Renal cortical epithelial cell (primary cell): Measurements from ENCODE around the gene METTL9. TPM values are rescaled to one million over a fixed set of nuclear protein-coding genes. Genes with fewer than 3 reads are reported as not detected.
"Not testable (repeated sequence)": the region's sequence is repeated elsewhere in the genome, so short reads cannot be mapped to it uniquely, and the experiment has no call there.

Experiments
- DNase-seq: peaks from one replicate; pipeline ENCODE4 v3.0.0-alpha.2; 2011; ENCODE audit warnings: low read depth
- total RNA-seq: library from RNA; depleted of rRNA; stranded (reverse); fragments of >200 nt; gene quantifications from 2 replicates; pipeline ENCODE4 v1.2.3, GENCODE V29; 2014

METTL9 gene
- total RNA-seq, 1 donor from 2014 or later = 204 TPM

DNA sequence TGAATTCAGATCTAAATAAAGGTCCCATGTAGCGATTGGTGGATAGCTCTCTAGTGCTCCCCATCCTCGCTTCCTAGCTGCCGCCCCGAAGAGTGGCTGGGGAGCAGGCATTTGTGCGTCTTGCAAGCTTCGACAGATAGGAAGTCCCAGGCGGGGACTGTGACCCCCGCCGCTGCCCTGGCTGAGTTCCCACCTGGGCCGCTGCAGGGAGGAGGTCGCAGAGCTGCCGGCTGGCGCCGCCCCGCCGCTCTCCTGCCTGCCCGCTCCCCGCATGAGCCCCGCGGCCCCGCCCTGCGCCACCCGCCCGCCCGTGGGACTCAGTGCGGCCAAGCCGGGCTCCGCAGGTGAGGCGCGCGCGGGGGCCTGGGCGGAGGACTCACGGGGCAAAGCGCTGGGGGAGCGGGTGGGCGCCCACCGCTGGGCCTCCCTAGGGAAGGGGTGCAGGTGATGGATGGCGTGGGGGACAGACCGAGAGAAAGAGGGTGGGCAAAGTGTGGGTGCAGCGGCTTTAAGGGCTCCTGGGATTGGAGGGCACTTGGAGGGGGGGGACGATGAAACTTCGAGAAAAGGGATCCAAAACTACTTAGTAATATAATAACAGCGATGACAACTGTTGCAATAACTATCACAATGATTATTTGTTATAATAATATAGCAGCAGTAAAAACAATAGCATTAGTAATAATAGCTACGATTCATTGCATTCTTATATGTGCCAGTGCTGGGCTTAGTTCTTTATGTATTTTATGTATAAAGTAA is 64.7 kb downstream of the METTL9 start, which contains the start of gene OTOA:
OTOA (plus strand) TSS at position 80 of the 759 bp plus-strand sequence. CDS start 14,547 bp downstream, outside the sequence.
- DNase-seq = no peak

DNA sequence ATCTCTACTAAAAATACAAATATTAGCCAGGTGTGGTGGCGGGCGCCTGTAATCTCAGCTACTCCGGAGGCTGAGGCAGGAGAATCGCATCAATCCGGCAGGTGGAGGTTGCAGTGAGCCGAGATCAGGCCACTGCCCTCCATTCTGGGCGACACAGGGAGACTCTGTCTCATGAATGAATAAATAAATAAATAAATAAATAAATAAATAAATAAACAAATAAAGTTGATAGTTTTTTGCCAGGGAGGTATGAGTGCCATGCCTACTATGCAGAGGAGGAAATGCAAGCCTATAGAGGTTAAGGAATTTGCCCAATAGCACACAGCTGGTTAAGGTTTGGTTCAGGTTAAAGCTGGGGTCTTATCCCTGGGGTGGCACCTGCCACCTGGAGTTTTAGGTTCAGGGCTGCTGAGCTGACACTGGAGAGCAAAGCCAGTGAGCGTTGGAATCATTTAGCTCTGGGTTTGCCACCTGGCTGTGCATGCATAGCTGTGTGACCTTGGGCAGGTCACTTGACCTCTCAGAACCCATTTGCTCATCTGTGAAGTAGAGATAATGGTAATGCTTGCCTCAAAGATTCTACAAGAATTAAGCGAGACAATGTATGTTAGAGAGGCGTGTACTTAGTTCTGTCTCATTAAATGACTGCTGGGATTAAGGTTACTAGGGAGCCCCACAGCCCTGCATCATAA is 65.6 kb downstream of the METTL9 start:
- no peak for DNase-seq

DNA sequence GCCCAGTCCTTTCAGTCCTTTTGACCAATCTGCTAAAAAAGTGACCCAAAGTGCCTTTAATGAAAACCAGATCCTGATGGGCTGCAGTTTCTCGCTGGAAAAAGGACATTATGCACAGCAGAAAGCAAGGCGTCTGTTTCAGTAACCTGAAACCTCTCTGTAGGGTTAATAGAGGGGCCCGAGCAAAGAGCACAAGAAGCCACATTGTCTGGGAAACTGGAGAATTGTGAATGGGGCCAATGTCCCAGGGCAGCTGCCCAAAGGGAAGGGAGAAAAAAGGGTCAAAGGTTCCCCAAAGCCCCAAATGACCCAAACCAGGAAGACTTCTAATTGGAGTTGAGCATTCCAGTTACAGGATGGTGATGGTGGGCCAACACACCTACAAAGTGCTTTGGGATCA is 67.4 kb downstream of the METTL9 start:
- DNase-seq = no peak

DNA sequence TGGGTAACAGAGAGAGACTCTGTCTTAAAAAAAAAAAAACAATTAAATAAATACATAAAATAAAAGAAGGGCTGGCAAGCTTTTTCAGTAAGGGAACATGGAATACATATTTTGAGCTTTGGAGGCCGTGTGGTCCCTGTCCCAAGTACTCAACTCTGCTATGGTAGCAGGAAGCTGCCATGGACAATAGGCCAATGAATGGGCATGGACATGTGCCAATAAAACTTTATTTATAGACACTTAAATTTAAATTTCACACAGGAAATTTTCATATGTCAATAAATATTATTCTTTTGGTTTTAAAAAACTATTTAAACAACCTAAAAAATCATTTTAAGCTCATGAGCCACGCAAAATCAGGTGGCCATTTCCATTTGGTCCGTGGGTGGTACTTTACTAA is 68.2 kb downstream of the METTL9 start:
- no peak for DNase-seq

DNA sequence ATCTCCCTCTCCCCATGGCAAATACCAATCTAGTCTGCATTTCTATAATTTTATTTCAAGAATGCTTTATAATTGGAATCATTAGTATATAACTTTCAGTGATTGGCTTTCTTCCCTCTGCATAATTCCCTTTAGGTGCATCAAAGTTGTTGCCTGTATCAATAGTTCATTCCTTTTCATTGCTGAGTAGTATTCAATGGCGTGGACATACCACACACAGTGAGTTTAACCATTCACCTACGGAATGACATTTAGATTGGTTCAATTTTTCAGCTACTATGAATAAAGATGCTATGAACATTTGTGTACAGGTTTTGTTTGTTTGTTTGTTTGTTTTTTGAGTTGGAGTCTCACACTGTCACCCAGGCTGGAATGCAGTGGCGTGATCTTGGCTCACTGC is 74.1 kb downstream of the METTL9 start:
- DNase-seq = no peak

DNA sequence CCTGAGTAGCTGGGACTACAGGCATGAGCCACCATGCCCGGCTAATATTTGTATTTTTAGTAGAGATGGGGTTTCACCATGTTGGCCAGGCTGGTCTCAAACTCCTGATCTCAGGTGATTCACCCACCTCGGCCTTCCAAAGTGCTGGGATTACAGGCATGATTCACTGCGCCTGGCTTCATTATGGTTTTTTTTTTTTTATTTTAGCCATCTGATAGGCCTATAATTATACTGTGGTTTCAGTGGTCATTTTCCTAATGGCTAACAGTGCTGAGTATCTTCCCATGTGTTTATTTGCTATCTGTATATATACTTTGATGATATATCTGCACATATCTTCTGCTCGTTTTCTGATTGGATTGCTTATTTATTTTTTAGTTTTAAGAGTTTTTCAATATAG is 75.1 kb downstream of the METTL9 start:
- not testable (repeated sequence) for DNase-seq

DNA sequence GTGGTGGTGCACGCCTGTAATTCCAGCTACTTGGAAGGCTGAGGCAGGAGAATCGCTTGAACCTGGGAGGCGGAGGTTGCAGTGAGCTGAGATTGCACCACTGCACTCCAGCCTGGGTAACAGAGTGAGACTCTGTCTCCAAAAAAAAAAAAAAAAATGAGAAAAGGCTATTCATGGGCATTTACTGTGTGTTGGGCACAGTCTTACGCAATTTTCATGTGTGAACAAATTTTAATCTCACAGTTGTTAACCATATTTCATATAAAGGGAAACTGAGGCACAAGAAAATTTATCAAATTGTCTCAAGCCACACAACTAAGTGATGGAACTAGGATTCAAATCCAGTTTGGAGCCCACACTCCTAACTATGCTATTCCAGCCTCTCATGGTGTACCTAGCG is 81.3 kb downstream of the METTL9 start:
- not testable (repeated sequence) for DNase-seq

DNA sequence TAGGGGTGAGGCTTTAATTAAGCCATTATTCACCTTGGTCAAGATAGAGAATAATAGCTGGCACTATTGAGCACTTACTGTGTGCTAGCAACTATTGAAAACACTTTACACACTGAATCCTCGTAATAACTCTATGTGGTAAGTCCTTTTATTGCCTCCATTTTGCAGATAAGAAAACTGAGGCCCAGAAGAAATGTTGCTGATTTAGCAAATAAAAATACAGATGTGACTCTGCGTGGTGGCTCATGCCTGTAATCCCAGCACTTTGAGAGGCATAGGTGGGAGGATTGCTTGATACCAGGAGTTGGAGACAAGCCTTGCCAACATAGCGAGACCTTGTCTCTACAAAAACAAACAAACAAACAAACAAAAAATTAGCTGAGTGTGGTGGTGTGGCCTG is 83.8 kb downstream of the METTL9 start:
- no peak for DNase-seq

DNA sequence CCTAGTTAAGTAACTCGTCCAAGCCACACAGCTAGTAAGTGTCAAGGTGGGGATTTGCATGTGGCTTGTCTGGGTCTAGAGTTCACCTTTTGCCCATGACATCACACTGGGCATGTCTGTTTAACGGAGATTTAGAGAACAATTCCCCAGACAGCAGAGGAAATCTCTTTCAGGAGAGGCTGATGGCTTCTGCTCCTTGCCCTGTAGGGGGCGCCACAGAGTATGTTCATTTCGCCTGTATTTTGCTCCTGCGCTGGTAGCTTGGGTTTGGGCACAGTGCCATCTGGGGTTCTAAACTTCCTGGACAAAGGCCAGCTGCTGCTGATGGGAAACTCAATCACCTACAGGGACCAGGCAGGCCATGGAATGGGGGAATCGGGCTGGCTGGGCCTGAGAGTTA is 84.8 kb downstream of the METTL9 start:
- no peak for DNase-seq

DNA sequence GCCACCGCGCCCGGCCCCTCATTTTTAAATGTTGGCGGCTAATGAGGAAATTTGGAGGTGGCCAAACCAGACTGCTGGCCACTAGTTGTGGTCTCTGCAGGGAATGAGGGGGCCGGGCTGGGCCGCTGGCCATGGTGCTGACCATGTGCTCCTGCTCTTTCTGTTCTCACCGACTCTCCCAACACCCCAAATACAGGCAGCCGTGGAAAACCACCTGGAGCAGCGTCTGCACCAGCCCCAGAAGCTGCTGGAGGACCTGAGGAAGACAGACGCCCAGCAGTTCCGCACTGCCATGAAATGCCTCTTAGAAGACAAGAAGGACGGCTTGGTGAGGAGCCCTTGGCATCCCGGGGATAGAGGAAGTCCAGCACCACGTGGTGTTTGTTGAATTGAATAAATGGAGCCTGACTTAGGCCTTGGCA is 85.7 kb downstream of the METTL9 start:
- DNase-seq = no peak

DNA sequence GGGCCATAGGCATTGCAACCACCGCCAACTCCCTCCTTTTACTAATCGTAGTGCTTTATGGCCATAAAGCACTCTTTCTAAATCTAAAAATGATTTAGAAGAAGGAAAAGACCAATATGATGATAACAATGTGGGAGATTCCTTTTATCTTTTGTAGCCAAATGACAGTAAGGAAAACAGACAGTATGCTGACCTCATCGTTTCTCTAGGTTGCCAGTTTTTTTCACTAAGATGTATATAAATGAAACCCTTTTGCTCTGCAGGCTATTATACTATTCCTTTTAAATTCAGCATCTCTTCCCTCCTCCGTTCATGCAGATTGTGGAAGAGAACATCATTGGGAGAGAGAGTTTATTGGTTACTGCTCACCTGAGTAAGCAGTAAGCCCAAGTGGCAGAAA is 89.7 kb downstream of the METTL9 start:
- DNase-seq = no peak

DNA sequence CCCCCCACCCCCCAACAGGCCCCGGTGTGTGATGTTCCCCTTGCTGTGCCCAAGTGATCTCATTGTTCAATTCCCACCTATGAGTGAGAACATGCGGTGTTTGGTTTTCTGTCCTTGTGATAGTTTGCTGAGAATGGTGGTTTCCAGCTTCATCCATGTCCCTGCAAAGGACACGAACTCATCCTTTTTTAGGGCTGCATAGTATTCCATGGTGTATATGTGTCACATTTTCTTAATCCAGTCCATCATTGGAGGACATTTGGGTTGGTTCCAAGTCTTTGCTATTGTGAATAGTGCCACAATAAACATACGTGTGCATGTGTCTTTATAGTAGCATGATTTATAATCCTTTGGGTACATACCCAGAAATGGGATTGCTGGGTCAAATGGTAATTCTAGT is 91.6 kb downstream of the METTL9 start:
- DNase-seq = not testable (repeated sequence)

DNA sequence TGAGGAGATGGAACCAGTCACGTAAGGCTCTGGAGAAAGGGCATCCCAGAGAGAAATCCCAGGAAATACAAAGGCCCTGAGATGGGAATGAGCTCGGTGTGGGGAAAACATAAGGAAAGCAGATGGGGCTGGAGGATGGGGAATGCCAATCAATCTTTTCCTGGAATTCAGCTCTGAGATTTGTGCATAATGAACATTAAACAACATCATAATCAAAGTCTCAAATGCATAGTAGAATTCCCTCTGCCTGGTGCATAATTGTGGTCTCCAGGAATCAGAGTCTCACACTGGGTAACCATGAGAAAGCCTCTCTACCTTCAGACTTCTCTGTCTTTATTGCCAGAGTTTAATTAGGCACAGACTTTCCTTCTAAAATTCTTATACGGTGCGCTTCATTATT is 95.2 kb downstream of the METTL9 start:
- DNase-seq = no peak

DNA sequence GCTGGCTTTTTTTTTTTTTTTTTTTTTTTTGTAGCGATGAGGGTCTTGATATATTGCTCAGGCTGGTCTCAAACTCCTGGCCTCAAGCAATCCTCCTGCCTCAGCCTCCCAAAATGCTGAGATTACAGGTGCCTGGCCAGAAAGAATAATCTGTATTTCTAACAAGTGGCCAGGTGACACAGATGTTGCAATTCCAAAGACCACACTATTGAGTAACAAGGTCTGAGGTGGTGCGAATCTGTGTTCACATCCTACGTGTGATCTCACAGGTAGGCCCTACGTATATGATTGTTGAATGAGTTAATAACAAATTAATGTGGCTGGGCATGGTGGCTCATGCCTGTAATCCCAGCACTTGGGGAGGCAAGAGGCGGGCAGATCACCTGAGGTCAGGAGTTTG is 97.7 kb downstream of the METTL9 start:
- no peak for DNase-seq

DNA sequence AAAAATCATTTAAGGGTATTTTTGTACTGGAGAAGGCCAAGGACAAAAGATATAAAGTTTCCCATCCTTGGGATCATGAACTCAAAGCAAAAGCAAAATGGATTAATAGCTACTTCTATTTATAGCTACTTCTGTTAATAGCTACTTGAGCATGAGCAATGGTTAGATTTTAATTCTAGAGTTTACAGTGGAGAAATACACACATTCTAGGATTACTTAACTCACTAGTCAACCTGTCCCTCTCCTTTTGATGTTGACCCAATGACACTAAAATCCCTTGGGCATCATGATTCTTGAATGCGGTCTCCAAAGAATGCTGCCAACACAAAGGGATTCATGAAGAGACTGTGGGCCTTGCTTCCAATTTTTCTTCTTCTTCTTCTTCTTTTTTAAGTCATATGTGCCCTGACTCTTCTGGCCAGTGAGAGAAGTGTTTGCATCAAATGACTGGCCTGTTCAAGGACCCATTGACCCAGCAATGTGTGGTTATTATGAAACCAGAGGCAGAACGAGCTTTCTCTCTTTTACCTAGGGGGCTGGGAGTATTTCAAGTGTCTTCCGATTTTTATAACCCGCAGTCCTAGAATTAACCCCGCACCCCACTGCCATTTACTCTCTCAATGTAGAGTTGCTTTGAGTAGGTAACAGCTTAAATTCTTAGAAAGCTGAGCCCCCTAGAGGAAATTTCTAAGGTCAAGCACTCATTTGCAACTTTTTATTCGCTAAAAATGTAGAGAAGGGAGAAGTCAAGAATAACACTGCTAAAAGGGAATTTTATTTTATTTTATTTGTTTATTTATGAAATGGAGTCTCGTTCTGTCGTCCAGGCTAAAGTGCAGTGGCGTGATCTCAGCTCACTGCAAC is 99.0 kb downstream of the METTL9 start:
- DNase-seq = no peak

DNA sequence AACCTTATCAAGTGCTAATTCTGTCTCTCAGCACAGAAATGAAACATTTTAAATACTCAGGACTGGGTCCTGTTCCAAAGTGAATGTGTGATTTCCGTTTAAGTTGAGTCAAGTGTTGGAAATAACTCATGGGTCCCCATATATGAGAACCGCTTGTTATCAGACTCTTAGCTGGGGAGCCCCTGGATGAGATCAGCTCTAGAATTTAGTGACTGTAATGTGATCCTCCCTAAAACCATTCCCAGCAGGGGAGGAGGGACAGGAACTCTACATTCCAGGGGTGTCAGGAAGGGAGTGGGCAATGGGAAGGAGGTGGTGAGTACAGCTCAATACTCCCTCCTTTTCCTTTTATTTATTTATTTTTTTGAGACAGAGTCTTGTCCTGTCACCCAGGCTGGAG is 101.9 kb downstream of the METTL9 start:
- DNase-seq = no peak

DNA sequence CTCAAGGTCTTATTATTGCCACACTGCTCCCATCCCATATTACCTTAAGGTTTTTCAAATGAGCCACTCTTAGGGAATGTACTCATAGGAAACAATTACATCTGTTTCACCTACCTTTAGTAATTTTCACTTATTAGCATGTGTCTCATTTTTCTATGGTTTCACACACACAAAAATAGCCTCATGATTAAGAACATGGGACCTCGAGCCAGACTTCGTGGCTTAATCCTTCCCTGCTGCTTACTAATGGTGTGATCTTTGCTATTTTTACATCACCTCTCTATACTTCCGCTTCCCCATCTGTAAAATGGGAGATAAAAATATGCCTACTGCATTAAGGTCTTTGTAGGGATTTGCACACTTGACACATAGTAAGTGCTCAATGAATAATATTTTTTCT is 102.9 kb downstream of the METTL9 start:
- DNase-seq = no peak

DNA sequence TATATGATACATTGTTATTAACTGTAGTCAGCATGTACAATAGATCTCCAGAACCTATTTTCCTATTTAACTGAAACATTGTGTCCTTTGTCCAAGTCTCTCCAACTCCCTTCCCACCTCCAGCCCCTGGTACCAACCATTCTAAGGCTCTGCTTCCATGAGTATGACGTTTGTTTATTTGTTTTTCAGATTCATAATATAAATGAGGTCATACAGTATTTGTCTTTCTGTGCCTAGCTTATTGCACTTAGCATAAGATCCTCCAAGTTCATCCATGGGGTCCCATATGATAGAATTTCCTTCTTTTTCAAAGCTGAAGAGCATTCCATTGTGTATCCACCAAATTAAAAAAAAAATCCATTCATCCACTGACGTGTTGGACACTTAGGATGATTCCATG is 103.8 kb downstream of the METTL9 start:
- no peak for DNase-seq

DNA sequence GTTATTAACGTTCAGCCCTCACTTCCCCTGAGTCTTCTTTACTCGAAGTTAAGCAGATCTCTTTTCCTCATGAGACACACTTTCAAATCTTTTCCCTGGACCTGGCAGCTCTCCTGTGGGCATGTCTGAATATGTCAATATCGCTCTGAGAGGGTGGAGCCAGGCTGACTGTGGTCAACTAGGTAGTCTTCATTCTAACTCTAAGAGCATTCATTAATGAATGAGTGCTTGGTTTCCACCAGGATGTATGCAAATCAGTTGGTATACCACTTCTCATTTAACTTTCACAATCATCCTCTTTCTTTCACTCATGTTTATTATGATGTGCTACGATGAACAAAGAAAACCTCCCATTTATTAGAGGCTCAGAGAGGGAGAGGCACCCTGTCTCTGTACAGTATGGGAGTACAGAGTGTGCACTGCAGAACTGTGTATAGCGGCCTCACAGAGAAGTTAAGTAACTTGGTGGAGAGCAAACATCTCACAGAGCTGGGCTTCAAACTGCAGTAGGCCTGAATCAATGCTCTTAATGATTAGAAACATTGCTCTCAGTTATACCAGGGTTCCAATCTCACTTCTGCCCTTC is 104.3 kb downstream of the METTL9 start:
- DNase-seq = no peak

DNA sequence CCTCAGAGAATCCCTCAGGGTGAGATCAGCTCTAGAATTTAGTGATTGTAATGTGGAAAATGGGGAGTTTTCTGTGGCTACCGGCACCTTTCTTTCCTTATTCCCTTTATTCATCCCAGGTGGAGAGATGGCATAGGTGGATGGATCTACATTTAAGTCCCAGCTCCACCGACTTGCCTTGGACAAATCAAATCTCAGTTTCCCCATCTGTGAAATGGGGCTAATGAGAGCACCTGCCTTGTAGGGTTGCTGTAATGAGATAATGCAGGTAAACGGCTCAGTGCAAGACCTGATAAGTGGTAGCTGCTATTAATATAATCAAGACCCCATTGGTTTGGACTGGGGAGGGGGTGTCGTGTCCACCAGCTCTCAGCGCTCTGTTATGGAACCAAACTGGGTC is 104.9 kb downstream of the METTL9 start:
- DNase-seq = no peak

DNA sequence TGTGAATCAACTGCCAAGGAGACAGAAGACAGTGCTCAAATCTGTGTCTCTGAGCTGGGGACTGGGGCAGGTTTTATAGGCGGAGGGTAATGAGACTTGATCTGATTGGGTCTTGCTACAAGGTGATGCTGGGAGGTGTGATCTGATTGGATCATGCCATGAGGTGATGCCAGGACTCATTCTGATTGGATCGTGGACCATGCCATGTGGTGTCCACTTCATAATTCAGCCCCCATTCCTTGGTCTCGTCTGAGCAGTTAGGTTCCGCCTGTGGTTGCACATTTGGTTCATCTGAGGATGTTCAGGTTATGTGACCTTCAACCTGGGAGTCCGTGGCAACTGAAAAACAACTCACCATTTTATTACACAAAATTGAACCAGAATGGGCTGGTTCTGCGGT is 105.4 kb downstream of the METTL9 start:
- no peak for DNase-seq
